ENCODE data around the gene SRP9. TPM values are rescaled to one million over a fixed set of nuclear protein-coding genes. Genes with fewer than 3 reads are reported as not detected.
A peak's percentile ranks its signal among the peaks of the same experiment; 100 is the strongest.

Gene SRP9
- polyA plus RNA-seq, 1 donor (not counting 4 experiments of a cell fraction or from before 2014, with no cell fraction given), result 441 TPM

GRCh38 chr1:225811622-225812487 lies 34.2 kb downstream of the SRP9 start:
- Histone ChIP-seq H3K9me3 (ENCODE audit: control insufficient read depth, low read depth, low read length) (no peaks in the 10 kb centered on the region), H3K9ac (ENCODE audit: control insufficient read depth, extremely low read depth, insufficient read depth, low read length) (no peak overlapping the region), H3K79me2 (ENCODE audit: control insufficient read depth, insufficient read depth, low read length) (no peaks in the 10 kb centered on the region), H3K27me3 (ENCODE audit: control insufficient read depth, extremely low read depth, insufficient read depth, low read length) (no peaks in the 10 kb centered on the region), H3K4me2 (ENCODE audit: control insufficient read depth, extremely low read depth, insufficient read depth, low read depth, low read length) (no peak overlapping the region), H3K4me3 (ENCODE audit: control insufficient read depth in 2 of 3, extremely low read depth in 1 of 3, insufficient read depth in 2 of 3, low read depth in 1 of 3, low read length in 3 of 3) (no peak overlapping the region), H3K4me1 (ENCODE audit: control insufficient read depth, extremely low read depth, insufficient read depth, low read length) (peaks cover 5% of the 10 kb centered on the region), H4K20me1 (ENCODE audit: control insufficient read depth, extremely low read depth, insufficient read depth, low read length) (no peaks in the 10 kb centered on the region), H3K9me1 (ENCODE audit: control insufficient read depth, extremely low read depth, insufficient read depth, low read length) (no peaks in the 10 kb centered on the region), H2AFZ (ENCODE audit: control insufficient read depth, low read length) (no peak overlapping the region), H3K36me3 (ENCODE audit: control insufficient read depth in 2 of 2, extremely low read depth in 1 of 2, insufficient read depth in 2 of 2, low read length in 2 of 2) (no peaks in the 10 kb centered on the region), H3K27ac (ENCODE audit: control insufficient read depth, insufficient read depth, low read length) (no peak overlapping the region)
- dilution Hi-C loops (cut with MboI; ENCODE audit: extremely low pct_ligation_motif_present, low sequenced_read_pairs), result no loop called here
- TF ChIP-seq EZH2 (IDR thresholded peaks at IDR 0.05; ENCODE audit: low read length), result no peak
- TF ChIP-seq CTCF (optimal IDR thresholded peaks at IDR 0.05 in 1 of 3, IDR thresholded peaks at IDR 0.05 in 1 of 3, conservative IDR thresholded peaks at IDR 0.05 in 1 of 3; ENCODE audit: extremely low read depth in 1 of 3, insufficient read depth in 2 of 3, low read length in 3 of 3), result peak; percentile 37 to 55 (median 51)
- DNase-seq (ENCODE audit: low read depth, low spot score), result no peak
- FAIRE-seq, result no peak

- Histone ChIP-seq H3K9ac (ENCODE audit: control insufficient read depth, extremely low read depth, insufficient read depth, low read length) (no peak overlapping the region), H3K4me3 (ENCODE audit: control insufficient read depth in 2 of 3, extremely low read depth in 1 of 3, insufficient read depth in 2 of 3, low read depth in 1 of 3, low read length in 3 of 3) (no peak overlapping the region)
- FAIRE-seq, result no peak
These were observed 35.0 kb downstream of the SRP9 start for GRCh38 chr1:225812488-225813213.

More at GRCh38 chr1:225812488-225813213, 35.0 kb downstream of the SRP9 start:
- H3K9me1 ChIP-seq (ENCODE audit: control insufficient read depth, extremely low read depth, insufficient read depth, low read length), result no peaks in the 10 kb centered on the region
- H3K79me2 ChIP-seq (ENCODE audit: control insufficient read depth, insufficient read depth, low read length), result no peaks in the 10 kb centered on the region
- peaks cover 11% of the 10 kb centered on the region for H3K4me1 ChIP-seq (ENCODE audit: control insufficient read depth, extremely low read depth, insufficient read depth, low read length)
- dilution Hi-C loops (cut with MboI; ENCODE audit: extremely low pct_ligation_motif_present, low sequenced_read_pairs), result no loop called here
- no peak overlapping the region for H3K4me2 ChIP-seq (ENCODE audit: control insufficient read depth, extremely low read depth, insufficient read depth, low read depth, low read length)
- no peak for DNase-seq (ENCODE audit: low read depth, low spot score)
- TF ChIP-seq CTCF (optimal IDR thresholded peaks at IDR 0.05 in 1 of 3, IDR thresholded peaks at IDR 0.05 in 1 of 3, conservative IDR thresholded peaks at IDR 0.05 in 1 of 3; ENCODE audit: extremely low read depth in 1 of 3, insufficient read depth in 2 of 3, low read length in 3 of 3) (no peak), EZH2 (IDR thresholded peaks at IDR 0.05; ENCODE audit: low read length) (no peak)
- H2AFZ ChIP-seq (ENCODE audit: control insufficient read depth, low read length), result no peak overlapping the region
- H4K20me1 ChIP-seq (ENCODE audit: control insufficient read depth, extremely low read depth, insufficient read depth, low read length), result no peaks in the 10 kb centered on the region
- H3K27me3 ChIP-seq (ENCODE audit: control insufficient read depth, extremely low read depth, insufficient read depth, low read length), result no peaks in the 10 kb centered on the region
- no peaks in the 10 kb centered on the region for H3K36me3 ChIP-seq (ENCODE audit: control insufficient read depth in 2 of 2, extremely low read depth in 1 of 2, insufficient read depth in 2 of 2, low read length in 2 of 2)
- H3K9me3 ChIP-seq (ENCODE audit: control insufficient read depth, low read depth, low read length), result no peaks in the 10 kb centered on the region
- H3K27ac ChIP-seq (ENCODE audit: control insufficient read depth, insufficient read depth, low read length), result no peak overlapping the region
